OCI-LY3 (cell line): ENCODE results near the gene MBLAC2.

ENCODE experiments used
- H2AFZ ChIP-seq: fragments of 200-600, 300-600 bp; shearing (Covaris generic); 2 replicates; pipeline ENCODE4 v1.6.0; 2014; ENCODE audit warnings: antibody characterized with exemption, low read depth, low read length
- H3K27ac ChIP-seq: fragments of 200-600, 300-600 bp; sonication (generic); 2 replicates; pipeline ENCODE4 v1.5.1; 2014; ENCODE audit warnings: mild to moderate bottlenecking, low read length, moderate library complexity, mixed read lengths
- H3K27me3 ChIP-seq: fragments of 200-600, 300-600 bp; sonication (generic); 2 replicates; pipeline ENCODE4 v1.6.1; 2014; ENCODE audit warnings: low read depth, low read length, mixed read lengths
- H3K36me3 ChIP-seq: fragments of 200-600, 300-600 bp; sonication (generic); replicated peaks from 2 replicates; pipeline ENCODE3; 2014; ENCODE audit warnings: low read depth, low read length, mixed read lengths
- H3K4me1 ChIP-seq: fragments of 300-600, 200-600 bp; sonication (generic); 2 replicates; pipeline ENCODE4 v1.6.1; 2014; ENCODE audit warnings: low read length, mixed read lengths
- H3K4me2 ChIP-seq: fragments of 200-600, 300-600 bp; sonication (generic); 2 replicates; pipeline ENCODE4 v1.6.1; 2014; ENCODE audit warnings: low read length, mixed read lengths
- H3K4me3 ChIP-seq: fragments of 300-600, 200-600 bp; sonication (generic); 2 replicates; pipeline ENCODE4 v1.5.1; 2014; ENCODE audit warnings: antibody characterized with exemption, mild to moderate bottlenecking, low read length, moderate library complexity
- H3K79me2 ChIP-seq: fragments of 300-600, 200-600 bp; shearing (Covaris generic); 2 replicates; pipeline ENCODE4 v1.6.1; 2014; ENCODE audit warnings: mild to moderate bottlenecking, low read length, mixed read lengths
- H3K9ac ChIP-seq: fragments of 300-600, 200-600 bp; shearing (Covaris generic); 2 replicates; pipeline ENCODE4 v1.6.0; 2014; ENCODE audit warnings: mild to moderate bottlenecking, low read length, moderate library complexity
- H3K9me3 ChIP-seq: fragments of 200-600, 300-600 bp; shearing (Covaris generic); 2 replicates; pipeline ENCODE4 v1.6.1; 2014; ENCODE audit warnings: low read length, mixed read lengths; ENCODE audit not compliant: insufficient read depth
- H4K20me1 ChIP-seq: fragments of 200-600, 300-600 bp; sonication (generic); 2 replicates; pipeline ENCODE4 v1.6.1; 2016; ENCODE audit warnings: low read length, mixed read lengths; ENCODE audit not compliant: insufficient read depth
- CTCF ChIP-seq: fragments of 200-600, 300-600 bp; sonication (generic); IDR thresholded peaks from 2 replicates; pipeline ENCODE4 v1.5.1; 2014; ENCODE audit warnings: antibody characterized with exemption, low read length, low read depth
- EZH2phosphoT487 ChIP-seq: fragments of 200-600 bp; shearing (Covaris generic); IDR thresholded peaks from 2 replicates; pipeline ENCODE4 v1.6.1; 2018; ENCODE audit warnings: antibody characterized with exemption, mixed run types, low read depth

The MBLAC2 gene

DNA sequence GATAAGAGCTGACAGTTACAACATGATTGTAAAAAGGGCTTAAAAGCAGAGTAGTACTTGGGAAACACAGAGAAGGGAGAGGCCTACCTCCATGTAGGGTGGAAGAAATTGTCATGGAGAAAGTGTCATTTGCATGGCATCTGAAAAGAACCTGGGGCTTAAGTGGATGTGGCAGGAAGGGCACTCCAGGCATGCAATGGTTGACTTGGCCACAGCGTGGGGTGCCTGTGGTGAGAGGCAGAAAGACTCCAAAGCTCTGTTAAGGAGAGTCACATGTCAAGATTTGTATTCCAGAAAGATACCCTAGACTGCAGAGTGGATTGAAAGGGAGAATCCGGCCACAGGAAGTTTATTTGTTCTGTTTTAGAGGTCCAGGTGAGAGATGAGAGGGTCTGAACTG is 2.5 kb upstream of the MBLAC2 start:
- H3K4me3 ChIP-seq: no peak overlapping the region
- peaks cover 49% of the 10 kb centered on the region for H3K79me2 ChIP-seq
- no peak overlapping the region for H3K9ac ChIP-seq
- no peak for TF ChIP-seq EZH2phosphoT487
- no peak for TF ChIP-seq CTCF
- H3K36me3 ChIP-seq: no peaks in the 10 kb centered on the region
- H3K4me2 ChIP-seq: no peak overlapping the region
- peaks cover 7% of the 10 kb centered on the region for H3K4me1 ChIP-seq
- H3K27ac ChIP-seq: no peak overlapping the region
- no peaks in the 10 kb centered on the region for H3K9me3 ChIP-seq
- no peak overlapping the region for H2AFZ ChIP-seq
- H3K27me3 ChIP-seq: no peaks in the 10 kb centered on the region
- H4K20me1 ChIP-seq: no peaks in the 10 kb centered on the region

DNA sequence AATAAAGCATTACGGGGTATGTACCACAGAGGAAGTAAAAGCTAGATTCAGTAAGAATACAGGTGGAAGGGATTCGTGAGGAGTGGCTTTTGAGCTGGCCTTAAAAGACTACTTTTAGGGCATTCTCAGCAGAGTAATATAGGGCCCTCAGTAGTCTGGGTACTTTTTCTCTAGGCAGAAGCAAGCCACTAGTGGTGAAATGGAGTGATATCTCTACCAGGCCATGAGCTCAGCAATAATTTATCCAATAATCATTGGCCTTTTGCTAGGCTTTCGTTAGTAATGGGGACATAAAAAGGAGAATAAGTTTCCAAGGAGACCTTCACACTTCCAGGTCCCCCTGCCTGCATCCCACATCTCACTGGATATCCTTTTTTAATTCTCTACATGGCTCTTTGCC is 1.8 kb upstream of the MBLAC2 start:
- Histone ChIP-seq H3K27ac (no peak overlapping the region), H4K20me1 (no peaks in the 10 kb centered on the region), H3K27me3 (no peaks in the 10 kb centered on the region), H3K4me3 (0 out of 2 replicates have a peak overlapping the region, but pooled peaks have one; percentile 88), H3K4me2 (peak overlapping the region; percentile 93; the same call in 1 of the 2 replicates), H3K4me1 (peaks cover 7% of the 10 kb centered on the region), H3K36me3 (no peaks in the 10 kb centered on the region), H3K9me3 (no peaks in the 10 kb centered on the region), H2AFZ (no peak overlapping the region), H3K9ac (no peak overlapping the region), H3K79me2 (peaks cover 49% of the 10 kb centered on the region)
- no peak for TF ChIP-seq EZH2phosphoT487
- no peak for TF ChIP-seq CTCF

GRCh38 chr5:90475436-90475980 is 937 bp upstream of the MBLAC2 start:
- no peak overlapping the region for H2AFZ ChIP-seq
- no peaks in the 10 kb centered on the region for H4K20me1 ChIP-seq
- H3K27ac ChIP-seq: no peak overlapping the region
- no peak for TF ChIP-seq EZH2phosphoT487
- TF ChIP-seq CTCF: no peak
- no peaks in the 10 kb centered on the region for H3K36me3 ChIP-seq
- no peaks in the 10 kb centered on the region for H3K9me3 ChIP-seq
- H3K4me3 ChIP-seq: peak overlapping the region; percentile 88
- peaks cover 47% of the 10 kb centered on the region for H3K79me2 ChIP-seq
- peaks cover 7% of the 10 kb centered on the region for H3K4me1 ChIP-seq
- H3K9ac ChIP-seq: peak overlapping the region; percentile 82
- peak overlapping the region; percentile 93 for H3K4me2 ChIP-seq
- no peaks in the 10 kb centered on the region for H3K27me3 ChIP-seq

DNA sequence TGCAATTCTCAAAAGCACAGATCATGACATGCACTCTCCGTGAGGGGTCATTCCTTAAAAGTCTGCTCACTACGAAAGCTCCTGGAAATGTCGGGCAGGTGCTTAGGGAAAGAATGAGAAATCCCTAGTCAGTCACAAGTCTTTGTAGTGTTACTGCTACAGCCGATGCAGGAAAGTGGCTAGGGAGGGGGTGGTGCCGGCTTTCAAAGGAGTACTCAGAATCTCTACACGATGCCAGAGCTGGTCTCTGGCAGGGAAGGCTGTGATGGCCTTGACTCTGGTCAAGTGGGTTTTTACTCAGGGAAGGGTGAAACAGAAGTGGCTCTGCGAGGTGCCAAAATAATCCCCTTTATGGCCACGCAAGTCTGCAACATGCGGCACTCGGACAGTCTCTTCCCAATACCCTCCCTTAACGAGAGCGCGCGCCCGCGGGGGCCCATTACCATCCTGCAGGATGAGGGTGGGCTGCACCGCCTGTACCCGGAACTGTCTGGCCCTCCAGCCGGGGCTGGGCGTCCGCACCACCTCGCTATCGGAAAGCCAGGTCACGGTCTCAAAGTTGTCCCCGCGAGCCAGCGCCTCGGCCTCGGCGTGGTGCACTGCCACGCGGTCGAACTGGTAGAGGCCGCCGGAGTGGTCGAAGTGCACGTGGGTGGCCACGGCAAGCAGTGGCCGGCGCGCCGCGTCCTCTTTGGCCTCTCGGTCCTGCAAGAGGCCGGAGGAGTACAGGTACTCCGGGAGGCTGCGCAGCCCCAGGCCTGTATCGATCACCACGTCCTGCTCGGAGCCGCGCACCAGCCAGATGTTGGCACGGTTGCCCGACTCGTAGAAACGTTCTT is 956 bp downstream of the MBLAC2 start:
- H3K79me2 ChIP-seq: peaks cover 42% of the 10 kb centered on the region
- no peaks in the 10 kb centered on the region for H3K9me3 ChIP-seq
- no peaks in the 10 kb centered on the region for H3K36me3 ChIP-seq
- peak overlapping the region; percentile 88 for H3K4me3 ChIP-seq
- H3K27me3 ChIP-seq: no peaks in the 10 kb centered on the region
- H3K27ac ChIP-seq: peak overlapping the region; percentile 59
- TF ChIP-seq EZH2phosphoT487 (no peak), CTCF (no peak)
- H2AFZ ChIP-seq: peak overlapping the region; percentile 79
- peak overlapping the region; percentile 80 for H3K9ac ChIP-seq
- H3K4me2 ChIP-seq: peak overlapping the region; percentile 86
- H4K20me1 ChIP-seq: no peaks in the 10 kb centered on the region
- peaks cover 7% of the 10 kb centered on the region for H3K4me1 ChIP-seq
